PC-9 (cell line): ENCODE results near the gene FLT4. TPM values are rescaled to one million over a fixed set of nuclear protein-coding genes. Genes with fewer than 3 reads are reported as not detected.

Experiments
- BruUV-seq: library from RNA; stranded (reverse); fragments of 400-500 nt; replicated peaks from 2 replicates; lab custom pipeline; 2021; lab: Mats Ljungman, UMichigan
- CTCF ChIA-PET: fragments of 300-600 bp; sonication (Branson Sonifier 250); formaldehyde crosslinking; loops from one replicate; lab custom pipeline; 2022; ENCODE audit warnings: antibody characterized with exemption; lab: Charles Lee
- POLR2A ChIA-PET: fragments of 300-600 bp; sonication (Branson Sonifier 250); formaldehyde crosslinking; loops from one replicate; lab custom pipeline; 2022; ENCODE audit warnings: antibody characterized with exemption; ENCODE audit not compliant: unreplicated experiment; lab: Charles Lee
- DNase-seq, 2 experiments: peaks; one replicate each; pipeline versions ENCODE4 v3.0.0 to v3.0.0-alpha.2; 2015 to 2022; ENCODE audit warnings: mixed read lengths in 1 of 2
- H2AFZ ChIP-seq: fragments of 200-600 bp; sonication (generic); 2 replicates; pipeline ENCODE4 v1.8.1; 2017; ENCODE audit warnings: antibody characterized with exemption
- H3F3A ChIP-seq: fragments of 200-600 bp; sonication (generic); 2 replicates; pipeline ENCODE4 v1.8.1; 2017; ENCODE audit warnings: antibody characterized with exemption, mild to moderate bottlenecking, low read depth; ENCODE audit not compliant: insufficient read depth
- H3K27ac ChIP-seq: fragments of 200-600 bp; sonication (generic); 2 replicates; pipeline ENCODE4 v1.6.1; 2016; ENCODE audit warnings: mixed run types
- H3K27me3 ChIP-seq: fragments of 200-600 bp; sonication (generic); 2 replicates; pipeline ENCODE4 v1.6.1; 2016; ENCODE audit warnings: low read depth, mixed run types; ENCODE audit not compliant: insufficient read depth
- H3K36me3 ChIP-seq: fragments of 200-600 bp; sonication (generic); 2 replicates; pipeline ENCODE4 v1.6.1; 2016; ENCODE audit warnings: low read depth, mixed run types
- H3K4me1 ChIP-seq: fragments of 200-600 bp; sonication (generic); replicated peaks from 2 replicates; pipeline ENCODE4 v1.6.1; 2016; ENCODE audit warnings: mixed run types; ENCODE audit not compliant: insufficient read depth
- H3K4me2 ChIP-seq: fragments of 200-600 bp; sonication (generic); 2 replicates; pipeline ENCODE4 v1.6.1; 2017; ENCODE audit warnings: mixed run types
- H3K4me3 ChIP-seq: fragments of 200-600 bp; sonication (generic); 2 replicates; pipeline ENCODE4 v1.6.1; 2016; ENCODE audit warnings: mixed run types
- H3K79me2 ChIP-seq: fragments of 200-600 bp; sonication (generic); 2 replicates; pipeline ENCODE4 v1.6.1; 2017; ENCODE audit warnings: low read depth, mixed run types
- H3K9me2 ChIP-seq: fragments of 200-600 bp; sonication (generic); 2 replicates; pipeline ENCODE4 v1.8.1; 2017; ENCODE audit warnings: mild to moderate bottlenecking; ENCODE audit not compliant: insufficient read depth
- H3K9me3 ChIP-seq: fragments of 200-600 bp; sonication (generic); 2 replicates; pipeline ENCODE4 v1.8.1; 2016; ENCODE audit warnings: low read depth; ENCODE audit not compliant: insufficient read depth
- H4K20me1 ChIP-seq: fragments of 200-600 bp; sonication (generic); 2 replicates; pipeline ENCODE4 v1.8.1; 2017; ENCODE audit not compliant: insufficient read depth
- CTCF ChIP-seq: fragments of 200-600 bp; sonication (generic); conservative IDR thresholded peaks from 2 replicates; pipeline ENCODE4 v1.6.1; 2017; ENCODE audit warnings: mixed run types, antibody characterized with exemption, mild to moderate bottlenecking, moderate library complexity
- EZH2 ChIP-seq: fragments of 200-600 bp; sonication (generic); IDR thresholded peaks from 2 replicates; pipeline ENCODE4 v1.8.0; 2017; ENCODE audit warnings: antibody characterized with exemption, low read depth
- intact Hi-C: fragments of 100-400 bp; cut with micrococcal nuclease; formaldehyde crosslinking; loops from one replicate; pipeline ENCODE4 v1.10.0; 2022; ENCODE audit not compliant: unreplicated experiment
- total RNA-seq: library from RNA; stranded (reverse); gene quantifications from 2 replicates; pipeline ENCODE4 v1.2.3, GENCODE V29; 2021

Gene FLT4
- total RNA-seq, 1 experiment from 2014 or later: not detected

- no TSS peak for BruUV-seq
- Histone ChIP-seq H3F3A (no peaks in the 10 kb centered on the region), H3K79me2 (no peaks in the 10 kb centered on the region), H3K27ac (no peak overlapping the region), H3K36me3 (no peaks in the 10 kb centered on the region), H3K4me2 (no peak overlapping the region), H3K4me3 (no peak overlapping the region), H3K9me3 (no peaks in the 10 kb centered on the region), H2AFZ (no peak overlapping the region), H4K20me1 (no peaks in the 10 kb centered on the region), H3K27me3 (peaks cover 72% of the 10 kb centered on the region), H3K9me2 (no peaks in the 10 kb centered on the region), H3K4me1 (no peaks in the 10 kb centered on the region)
- no peak for DNase-seq
- intact Hi-C loops: no loop called here
- ChIA-PET CTCF (interaction anchor here (0.6 kb wide), 1 partner anchor 661 kb away, joined by 4 read pairs; no protein-coding TSS in a partner anchor), POLR2A (no interaction called here)
- no peak for TF ChIP-seq EZH2
- TF ChIP-seq CTCF: no peak
Measured at GRCh38 chr5:180652346-180652745, 2.9 kb upstream of the FLT4 start.

GRCh38 chr5:180648658-180649296 is 623 bp downstream of the FLT4 start:
- no peak for DNase-seq
- peaks cover 76% of the 10 kb centered on the region for H3K27me3 ChIP-seq
- H3K27ac ChIP-seq: no peak overlapping the region
- TF ChIP-seq CTCF (no peak), EZH2 (no peak)
- no peaks in the 10 kb centered on the region for H4K20me1 ChIP-seq
- no peak overlapping the region for H3K4me2 ChIP-seq
- H3K9me2 ChIP-seq: no peaks in the 10 kb centered on the region
- no peaks in the 10 kb centered on the region for H3K79me2 ChIP-seq
- no peak overlapping the region for H2AFZ ChIP-seq
- POLR2A ChIA-PET: no interaction called here
- H3F3A ChIP-seq: no peaks in the 10 kb centered on the region
- CTCF ChIA-PET: no interaction called here
- BruUV-seq: no TSS peak
- H3K36me3 ChIP-seq: no peaks in the 10 kb centered on the region
- H3K4me3 ChIP-seq: no peak overlapping the region
- intact Hi-C loops: no loop called here
- H3K4me1 ChIP-seq: no peaks in the 10 kb centered on the region
- no peaks in the 10 kb centered on the region for H3K9me3 ChIP-seq

DNA sequence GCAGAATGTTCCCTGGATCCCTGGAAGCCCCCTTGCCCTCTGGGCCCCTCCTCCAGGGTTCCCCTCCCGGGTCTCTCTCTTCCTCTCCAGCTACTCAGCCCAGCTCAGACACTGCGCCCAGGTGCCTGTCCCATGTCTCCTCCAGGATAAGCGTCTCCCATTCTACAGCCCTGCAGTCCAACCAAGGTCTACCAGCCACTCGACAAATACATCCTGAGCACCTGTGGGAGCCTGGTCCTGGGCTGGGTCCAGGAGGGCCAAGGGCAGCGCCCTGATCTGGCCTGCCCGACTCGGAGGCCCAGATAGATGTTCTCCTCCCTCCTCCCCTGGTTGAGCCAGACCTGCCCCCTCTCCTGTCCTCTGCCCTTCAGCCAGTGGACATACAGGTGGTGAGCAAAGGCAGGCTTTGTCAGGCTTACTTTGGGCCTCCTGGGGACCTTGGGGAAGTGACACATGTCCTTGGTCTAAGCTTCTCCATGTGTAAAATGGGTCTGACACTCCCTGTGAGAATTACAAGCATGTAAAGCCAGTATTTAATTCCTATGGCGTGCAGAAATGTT is 1.4 kb downstream of the FLT4 start:
- Histone ChIP-seq H3K4me2 (no peak overlapping the region), H2AFZ (no peak overlapping the region), H3F3A (no peaks in the 10 kb centered on the region), H3K27me3 (peaks cover 80% of the 10 kb centered on the region), H3K27ac (no peak overlapping the region), H4K20me1 (no peaks in the 10 kb centered on the region), H3K9me3 (no peaks in the 10 kb centered on the region), H3K4me3 (no peak overlapping the region), H3K79me2 (no peaks in the 10 kb centered on the region), H3K4me1 (no peaks in the 10 kb centered on the region), H3K9me2 (no peaks in the 10 kb centered on the region), H3K36me3 (no peaks in the 10 kb centered on the region)
- ChIA-PET CTCF (no interaction called here), POLR2A (no interaction called here)
- no peak for TF ChIP-seq EZH2
- TF ChIP-seq CTCF: no peak
- BruUV-seq: no TSS peak
- intact Hi-C loops: no loop called here
- DNase-seq: no peak
